Ammon's horn (tissue), 1 donor: ENCODE data around the gene SYT12.

Experiments
- DNase-seq: peaks from one replicate; pipeline ENCODE4 v3.0.0-alpha.2; 2016; ENCODE audit warnings: low spot score

The SYT12 gene

DNA sequence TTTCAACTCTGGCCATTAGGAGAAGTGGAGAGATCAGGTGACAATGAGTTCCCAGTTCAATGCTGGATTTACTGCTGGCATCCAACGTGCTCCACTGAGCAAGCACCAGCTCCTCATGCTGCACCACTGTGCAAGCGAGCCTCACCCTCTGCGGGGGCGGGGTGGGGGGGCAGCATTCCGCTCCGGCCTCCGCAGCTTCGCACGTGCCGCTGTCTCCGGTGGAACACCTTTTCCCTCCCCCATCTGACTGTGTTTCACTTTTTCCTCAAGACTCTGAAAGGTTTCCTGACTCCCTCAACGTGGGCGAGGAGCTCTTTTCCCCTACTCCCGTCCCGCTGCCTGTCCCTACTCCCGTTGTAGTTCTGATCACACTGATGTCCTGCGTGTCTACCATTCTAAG lies 32.9 kb downstream of the SYT12 start:
- DNase-seq: no peak

DNA sequence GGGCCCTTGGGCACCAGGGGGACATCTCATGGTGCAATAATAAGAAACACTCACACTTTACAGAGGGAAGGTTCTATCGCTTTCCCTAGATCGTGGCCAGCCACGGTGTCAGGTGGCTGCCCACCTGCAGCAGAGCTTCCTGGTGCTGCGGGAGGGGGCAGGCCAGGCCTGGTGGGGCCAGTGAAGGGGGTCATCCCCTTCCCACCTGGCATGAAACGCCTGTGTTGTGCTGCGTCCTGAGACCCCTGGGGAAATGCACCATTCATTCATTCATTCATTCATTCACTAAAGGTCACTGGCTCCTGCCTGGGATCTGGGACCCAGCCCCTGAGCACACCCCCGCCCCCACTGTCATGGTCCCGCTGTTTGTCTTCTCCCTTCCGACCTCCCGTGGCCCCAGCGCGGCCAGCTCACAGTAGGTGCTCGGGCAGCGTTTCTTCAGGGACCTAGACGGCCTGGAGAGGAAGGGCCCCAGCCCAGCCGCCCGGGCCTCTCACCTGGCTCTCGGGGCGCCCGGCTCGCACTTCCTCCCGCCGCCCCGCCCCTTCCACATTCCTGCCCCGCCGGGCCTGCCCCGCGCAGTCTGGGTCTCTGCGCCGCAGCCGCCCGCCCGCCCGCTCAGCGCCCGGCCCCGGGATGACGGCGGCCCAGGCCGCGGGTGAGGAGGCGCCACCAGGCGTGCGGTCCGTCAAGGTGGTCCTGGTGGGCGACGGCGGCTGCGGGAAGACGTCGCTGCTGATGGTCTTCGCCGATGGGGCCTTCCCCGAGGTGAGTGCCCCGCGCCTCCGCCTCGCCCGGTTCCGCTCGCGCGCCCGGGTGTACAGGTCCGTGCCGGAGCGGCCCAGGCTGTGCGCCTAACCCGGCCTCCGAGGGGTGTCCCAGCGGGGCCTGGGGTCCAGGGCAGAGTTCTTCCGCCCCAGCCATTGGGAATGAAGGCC lies 33.6 kb downstream of the SYT12 start, which contains the start of gene RHOD:
Gene RHOD, plus strand, starts transcription at position 581 of the 938 bp plus-strand sequence. Its CDS starts 56 bp downstream, at position 637.
- DNase-seq: no peak

DNA sequence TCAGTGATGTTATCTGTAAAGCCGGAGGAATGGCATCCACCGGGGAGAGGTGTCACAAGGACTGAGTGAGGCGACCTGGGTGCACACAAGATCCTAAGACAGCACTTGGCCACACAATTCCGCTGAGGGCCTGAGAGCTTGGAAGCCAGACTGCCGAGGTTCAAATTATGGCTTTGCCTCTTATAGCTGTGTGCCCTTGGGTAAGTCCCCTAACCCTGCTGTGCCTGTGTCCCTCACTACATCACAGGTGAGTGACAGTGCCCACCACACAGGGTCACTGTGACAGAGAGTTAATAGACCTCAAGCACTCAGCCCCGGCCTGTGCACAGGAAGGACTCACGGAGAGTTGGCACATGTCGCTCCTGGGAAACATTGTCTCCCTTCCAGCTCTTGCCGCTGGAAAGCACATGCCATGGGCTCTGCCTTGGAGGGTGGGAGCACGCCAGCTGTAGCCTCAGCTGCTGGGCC lies 34.3 kb downstream of the SYT12 start:
- DNase-seq: no peak

DNA sequence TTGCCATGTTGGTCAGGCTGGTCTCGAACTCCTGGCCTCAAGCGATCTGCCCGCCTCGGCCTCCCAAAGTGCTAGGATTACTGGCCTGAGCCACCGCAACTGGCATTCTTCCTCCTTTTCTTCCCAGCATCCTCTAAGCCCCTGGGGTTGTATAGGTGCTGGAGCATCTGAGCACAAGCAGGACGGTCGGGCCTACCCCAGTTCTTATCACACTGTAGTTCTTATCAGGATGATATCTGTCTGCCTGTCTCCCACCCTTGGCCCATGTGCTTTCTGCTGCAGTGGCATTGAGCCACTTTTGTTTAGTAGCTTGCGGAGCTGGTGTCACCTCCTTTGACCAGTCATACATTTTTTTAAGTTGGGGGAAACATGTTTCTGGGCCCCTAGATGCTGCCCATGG lies 35.6 kb downstream of the SYT12 start:
- no peak for DNase-seq

DNA sequence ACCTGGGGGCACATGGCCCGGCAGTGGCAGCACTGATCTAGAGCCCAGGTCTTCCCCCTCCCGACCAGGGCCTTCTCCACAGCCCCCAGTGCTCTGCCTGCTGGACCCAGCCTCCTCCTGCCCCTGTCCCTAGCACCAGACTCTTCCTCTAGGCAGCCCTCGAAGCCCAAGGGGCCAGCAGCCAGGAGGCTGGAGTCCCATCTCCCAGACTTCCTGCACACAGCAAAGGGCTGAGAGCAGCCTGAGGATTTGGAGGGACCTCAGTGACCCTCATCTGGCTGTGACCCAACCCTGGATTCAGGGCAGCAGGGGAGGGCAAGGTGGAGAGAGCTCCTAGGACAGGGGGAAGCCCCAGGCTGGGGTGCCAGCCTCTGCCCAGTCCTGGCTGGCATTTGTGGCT lies 36.7 kb downstream of the SYT12 start:
- no peak for DNase-seq

DNA sequence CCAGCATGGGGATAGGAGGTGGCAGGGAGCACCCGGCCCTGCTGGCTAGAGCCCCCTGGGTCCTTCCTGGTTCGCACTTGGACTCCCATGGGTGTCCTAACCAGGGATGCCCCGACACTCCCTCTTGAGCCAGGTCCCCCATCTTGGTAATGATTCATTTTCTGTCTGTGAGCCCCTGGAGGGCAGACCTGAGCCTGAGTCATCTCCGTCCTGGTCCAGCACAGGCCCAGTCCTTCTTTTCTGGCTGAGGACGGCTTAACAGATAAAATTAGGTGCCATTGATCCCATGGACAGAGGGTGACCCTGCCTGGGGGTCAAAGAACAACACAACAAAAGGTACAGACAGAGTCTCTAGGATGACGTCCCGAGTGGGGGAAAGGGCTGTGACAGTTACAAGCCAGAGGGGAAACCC lies 37.2 kb downstream of the SYT12 start:
- DNase-seq: no peak

DNA sequence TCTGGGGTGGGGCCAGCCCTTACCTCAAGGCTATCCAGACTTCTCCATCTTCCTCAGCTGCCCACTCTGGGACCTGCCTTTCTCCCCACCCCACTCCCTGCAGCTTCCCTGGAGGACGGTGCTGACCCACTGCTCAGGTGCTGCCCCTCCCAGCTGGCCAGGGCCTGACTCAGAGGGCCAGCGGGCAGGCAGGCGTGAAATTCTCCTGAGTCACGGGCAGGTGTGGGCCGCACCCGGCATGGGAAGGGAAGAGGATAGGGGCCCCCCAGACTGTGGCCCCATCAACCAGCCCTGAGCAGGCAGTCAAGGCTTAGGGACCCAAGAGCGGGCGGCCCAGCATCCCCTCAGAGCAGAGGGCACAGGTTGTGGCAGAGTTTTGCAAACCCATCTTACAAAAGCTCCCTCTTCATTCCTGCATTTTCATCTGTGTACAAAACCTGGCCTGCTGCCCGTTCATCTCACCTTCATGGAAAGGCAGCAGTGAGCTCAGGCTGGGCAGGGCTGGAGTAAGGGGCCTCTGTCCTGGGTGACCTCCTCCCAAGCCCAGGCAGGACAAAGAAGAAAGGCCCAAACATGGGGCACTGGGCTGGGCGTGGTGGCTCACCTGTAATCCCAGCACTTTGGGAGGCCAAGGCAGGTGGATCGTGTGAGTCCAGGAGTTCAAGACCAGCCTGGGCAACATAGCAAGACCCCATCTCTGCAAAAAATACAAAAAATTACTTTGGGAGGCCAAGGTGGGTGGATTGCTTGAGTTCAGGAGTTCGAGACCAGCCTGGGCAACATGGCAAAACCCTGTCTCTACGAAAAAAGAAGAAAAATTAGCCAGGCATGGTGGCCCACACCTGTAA lies 39.8 kb downstream of the SYT12 start:
- DNase-seq: no peak

DNA sequence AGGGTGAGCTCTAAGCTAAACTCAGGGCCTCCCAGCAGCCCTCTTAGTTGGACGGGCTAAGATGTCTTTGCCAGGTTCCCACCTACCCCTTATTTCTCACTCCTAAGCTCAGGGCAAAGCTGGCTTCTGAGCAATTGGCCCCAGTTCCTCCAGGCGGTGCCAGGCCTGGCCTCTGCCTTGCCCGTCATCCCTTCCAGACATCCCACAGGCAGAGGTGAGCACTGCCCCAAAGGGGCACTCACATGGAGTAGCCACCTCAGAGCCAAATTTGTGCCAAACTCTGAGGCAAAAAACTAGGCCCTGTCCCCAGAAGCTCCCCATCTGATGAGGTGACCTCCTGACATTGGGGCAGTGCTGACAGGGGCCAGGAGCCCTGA lies 43.4 kb downstream of the SYT12 start:
- DNase-seq: no peak

DNA sequence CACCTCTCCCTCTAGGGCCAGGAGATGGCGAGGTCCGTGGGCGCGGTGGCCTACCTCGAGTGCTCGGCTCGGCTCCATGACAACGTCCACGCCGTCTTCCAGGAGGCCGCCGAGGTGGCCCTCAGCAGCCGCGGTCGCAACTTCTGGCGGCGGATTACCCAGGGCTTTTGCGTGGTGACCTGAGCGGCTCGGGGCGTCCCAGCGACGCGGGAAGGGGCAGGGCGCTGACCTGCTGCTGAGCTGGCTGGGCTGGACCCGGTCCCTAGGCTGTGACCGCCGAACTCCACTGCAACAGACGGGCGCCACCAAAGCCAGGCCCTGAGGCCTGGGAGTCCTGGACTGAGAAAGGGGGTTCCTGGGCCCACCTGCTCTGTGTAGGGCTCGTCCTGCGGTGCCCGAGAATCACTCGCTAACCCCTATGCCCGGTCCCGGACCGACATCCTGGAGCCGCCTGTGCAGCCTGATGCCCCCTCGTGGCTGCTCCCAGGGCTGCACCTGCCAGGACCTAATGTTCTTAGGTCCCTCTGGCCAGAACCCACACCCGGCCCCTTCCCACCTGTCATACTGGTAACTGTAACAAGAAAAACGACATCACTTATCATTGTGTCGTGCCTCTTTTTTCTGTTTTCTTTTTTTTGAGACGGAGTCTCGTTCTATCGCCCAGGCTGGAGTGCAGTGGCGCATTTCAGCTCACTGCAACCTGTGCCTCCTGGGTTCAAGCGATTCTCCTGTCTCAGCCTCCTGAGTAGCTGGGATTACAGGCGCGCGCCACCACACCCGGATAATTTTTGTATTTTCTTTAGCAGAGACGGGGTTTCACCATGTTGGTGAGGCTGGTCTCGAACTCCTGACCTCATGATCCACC lies 48.7 kb downstream of the SYT12 start:
- DNase-seq: peak; percentile 70

DNA sequence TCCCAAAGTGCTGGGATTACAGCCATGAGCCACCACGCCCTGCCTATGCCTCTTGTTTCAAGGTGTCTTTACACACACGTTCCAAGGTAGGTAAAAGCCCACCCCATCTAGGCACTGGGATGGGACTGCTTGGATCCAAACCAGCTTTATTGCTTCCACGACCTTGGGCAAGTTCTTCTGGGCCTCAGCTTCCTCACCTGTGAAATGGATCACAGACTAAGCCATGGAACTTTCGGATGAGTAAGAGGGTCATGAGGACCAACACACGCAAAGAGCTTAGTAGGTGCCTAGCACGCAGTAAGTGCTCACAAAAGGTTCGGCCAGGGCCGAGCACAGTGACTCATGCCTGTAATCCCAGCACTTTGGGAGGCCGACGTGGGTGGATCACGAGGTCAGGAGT lies 49.4 kb downstream of the SYT12 start:
- DNase-seq: no peak

DNA sequence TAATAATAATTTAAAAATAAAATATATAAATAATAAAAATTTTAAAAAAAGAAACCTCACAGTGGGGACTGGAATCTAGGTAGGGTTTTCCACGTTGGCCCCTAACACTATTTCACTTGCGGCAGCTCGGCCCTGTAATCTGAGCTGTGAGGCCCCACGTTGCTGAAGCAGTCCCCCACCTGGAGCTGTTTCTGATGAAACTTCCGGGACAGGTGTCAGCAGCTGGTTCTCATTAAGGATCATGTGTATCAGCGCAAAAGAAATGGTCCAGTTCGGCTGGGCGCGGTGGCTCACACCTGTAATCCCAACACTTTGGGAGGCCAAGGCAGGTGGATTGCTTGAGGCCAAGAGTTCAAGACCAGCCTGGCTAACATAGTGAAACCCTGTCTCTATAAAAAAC lies 51.0 kb downstream of the SYT12 start:
- no peak for DNase-seq

DNA sequence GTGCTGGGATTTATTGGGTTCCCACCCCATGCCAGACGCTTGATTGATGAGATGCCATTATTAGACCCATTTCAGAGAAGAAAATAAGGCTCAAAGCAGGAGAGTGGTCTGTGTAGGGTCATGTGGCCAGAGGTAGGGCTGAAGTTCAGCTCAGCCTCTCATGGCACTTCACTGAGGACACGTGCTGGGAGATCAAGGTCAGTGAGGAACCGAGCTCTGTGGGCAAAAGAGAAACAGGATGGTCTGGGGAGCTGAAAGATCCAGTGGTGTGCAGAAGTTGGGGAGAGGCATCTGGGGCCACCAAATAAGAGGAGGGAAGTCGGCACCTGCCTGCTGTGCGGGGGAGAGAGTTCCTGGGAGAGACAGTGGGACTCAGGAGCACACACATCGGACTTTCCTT lies 53.3 kb downstream of the SYT12 start:
- DNase-seq: no peak

DNA sequence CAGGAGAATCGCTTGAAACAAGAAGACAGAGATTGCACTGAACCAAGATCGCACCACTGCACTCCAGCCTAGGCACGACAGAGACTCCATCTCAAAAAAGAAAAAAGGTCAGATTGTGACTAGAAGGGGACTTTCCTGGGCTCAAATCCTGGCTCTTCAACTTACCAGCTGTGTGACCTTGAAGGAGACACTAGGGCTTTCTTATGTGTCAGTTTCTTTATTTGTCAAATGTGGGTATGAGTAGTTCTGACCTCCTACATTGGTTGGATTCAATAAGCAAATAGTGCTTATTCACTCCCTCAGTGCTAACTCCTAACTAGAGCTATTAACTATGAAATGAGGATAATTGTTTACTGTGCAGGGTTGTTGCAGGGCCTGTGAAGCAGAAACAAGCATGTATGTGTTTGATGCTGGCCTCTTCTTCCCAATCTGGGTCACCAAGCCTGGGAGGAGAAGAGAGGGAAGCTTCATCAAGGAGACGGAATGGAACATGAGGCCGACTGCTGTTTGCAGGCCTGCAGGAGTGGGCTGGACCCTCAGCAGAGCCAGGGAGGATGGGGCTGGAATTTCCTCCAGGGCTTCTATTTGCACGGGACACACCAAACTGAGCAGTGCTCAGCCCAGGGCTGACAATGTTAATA lies 56.3 kb downstream of the SYT12 start:
- DNase-seq: no peak

DNA sequence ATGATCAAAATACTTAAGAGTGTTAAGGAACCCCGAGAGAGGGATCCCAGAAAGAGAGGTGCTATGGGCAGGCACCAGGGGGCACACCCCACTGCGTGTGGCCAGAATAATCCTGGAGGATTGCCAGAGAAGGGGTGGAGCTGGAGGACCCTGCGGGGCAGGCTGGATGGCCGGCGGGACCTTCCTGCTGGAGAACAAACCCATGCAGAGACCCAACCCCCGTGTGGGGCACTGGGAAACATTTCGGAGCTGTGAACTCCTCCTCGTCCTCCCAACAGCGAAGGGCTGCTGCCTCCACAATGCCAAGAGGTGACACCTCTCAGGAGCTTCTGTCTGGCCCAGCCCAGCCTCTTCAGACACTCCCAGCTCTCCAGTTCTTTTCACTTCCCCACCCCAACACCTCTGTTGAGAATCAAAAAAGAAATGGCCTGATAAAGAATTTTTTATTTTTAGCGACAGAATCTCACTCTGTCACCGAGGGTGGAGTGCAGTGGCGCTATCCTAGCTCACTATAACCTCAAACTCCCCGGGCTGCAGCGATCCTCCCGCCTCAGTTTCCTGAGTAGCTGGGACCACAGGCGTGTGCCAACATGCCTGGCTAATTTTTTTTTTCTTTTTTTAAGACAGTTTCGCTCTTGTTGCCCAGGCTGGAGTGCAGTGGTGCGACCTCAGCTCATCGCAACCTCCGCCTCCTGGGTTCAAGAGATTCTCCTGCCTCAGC lies 59.3 kb downstream of the SYT12 start:
- DNase-seq: no peak

DNA sequence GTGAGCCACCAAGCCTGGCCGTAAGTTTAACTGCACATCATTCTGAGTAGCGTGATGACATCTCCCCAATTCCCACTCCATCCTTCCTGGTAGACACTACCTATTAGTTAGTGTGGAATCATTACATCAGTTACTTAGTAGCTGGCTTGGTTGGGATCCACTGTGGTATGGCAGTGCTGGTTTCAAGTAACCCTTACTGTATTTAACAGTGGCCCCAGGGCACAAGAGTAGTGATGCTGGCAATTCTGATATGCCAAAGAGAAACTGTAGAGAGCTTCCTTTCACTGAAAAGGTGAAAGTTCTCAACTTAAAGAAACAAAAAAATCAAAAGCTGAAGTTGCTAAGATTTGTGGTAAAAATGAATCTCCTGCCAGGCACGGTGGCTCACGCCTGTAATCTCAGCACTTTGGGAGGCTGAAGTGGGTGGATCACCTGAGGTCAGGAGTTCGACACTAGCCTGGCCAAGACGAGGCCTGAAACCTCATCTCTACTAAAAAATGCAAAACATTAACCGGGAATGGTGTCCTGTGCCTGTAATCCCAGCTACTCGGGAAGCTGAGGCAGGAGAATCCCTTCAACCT lies 60.9 kb downstream of the SYT12 start:
- no peak for DNase-seq

DNA sequence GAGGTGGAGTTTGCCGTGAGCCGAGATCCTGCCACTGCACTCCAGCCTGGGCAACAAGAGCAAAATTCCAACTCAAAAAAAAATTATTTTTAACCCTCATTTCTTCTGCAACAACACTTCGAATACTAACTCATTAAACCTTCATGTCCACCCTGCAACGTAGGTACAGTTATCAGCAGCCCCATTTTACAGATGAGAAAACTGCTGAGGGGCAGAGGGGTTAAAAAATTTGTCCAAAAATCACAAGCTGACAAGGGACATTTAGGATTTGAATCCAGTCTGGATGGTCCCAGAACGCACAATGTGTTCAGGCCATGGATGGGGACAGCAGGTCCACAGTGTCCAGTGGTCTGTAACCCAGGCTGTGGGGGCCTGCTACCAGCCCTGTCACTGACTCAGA lies 62.7 kb downstream of the SYT12 start:
- DNase-seq: no peak

DNA sequence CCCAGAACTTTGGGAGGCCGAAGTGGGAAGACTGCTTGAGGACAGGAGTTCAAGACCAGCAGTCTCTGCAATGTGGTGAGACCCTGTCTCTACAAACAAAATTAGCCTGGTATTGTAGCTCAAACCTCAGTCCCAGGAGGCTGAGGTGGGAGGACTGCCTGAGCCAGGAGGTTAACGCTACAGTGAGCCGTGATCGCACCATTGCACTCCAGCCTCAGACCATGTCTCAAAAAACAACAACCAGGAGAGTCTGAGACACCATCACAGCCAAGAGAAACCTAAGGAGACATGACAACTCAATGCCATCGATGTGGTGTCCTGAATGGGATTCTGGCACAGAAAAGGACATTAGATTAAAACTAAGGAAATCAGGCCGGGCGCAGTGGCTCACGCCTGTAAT lies 67.8 kb downstream of the SYT12 start:
- no peak for DNase-seq

DNA sequence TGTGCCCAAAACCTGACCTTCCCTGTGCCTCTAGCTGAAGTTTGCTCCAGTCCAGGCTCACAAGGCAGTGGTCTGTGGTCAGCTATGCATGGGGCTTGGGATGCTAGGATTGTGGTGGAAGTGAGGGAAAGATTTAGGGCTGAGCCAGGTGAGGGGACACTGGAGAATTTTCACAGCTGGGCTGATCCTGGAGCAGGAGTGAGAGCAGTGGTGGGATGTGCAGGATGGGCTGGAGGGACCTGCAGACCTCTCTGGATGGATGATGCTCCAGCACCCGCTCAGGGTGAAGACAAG lies 72.2 kb downstream of the SYT12 start:
- DNase-seq: no peak

DNA sequence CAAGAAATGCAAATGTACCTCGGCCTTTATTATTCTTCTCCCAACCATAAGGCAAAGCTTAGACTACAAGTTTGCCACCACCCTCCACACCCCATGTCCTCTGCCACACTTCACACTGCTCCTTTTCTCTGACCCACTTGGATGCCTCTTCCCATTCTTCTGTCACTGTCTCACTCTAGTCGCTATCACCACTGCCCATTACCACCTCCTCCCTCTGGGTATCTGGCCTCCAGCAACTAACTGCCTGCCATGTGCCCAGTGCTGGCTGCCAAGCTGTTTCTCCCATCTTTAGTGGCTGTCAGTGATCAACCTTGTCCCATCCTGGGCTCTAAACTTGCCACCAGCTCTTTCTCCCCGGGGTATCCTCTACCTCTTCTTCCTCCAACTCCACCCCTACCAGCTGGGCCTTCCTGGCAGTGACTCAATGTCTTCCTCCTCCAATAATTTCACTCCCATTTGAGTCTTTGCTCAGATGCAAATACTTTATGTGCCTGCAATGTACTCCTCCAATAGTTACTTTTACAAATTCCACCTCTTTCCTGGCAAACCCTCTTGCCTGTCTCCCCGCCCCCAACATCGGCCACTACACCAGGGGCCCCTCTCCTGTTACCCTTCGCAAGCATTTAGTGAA lies 76.0 kb downstream of the SYT12 start:
- no peak for DNase-seq

DNA sequence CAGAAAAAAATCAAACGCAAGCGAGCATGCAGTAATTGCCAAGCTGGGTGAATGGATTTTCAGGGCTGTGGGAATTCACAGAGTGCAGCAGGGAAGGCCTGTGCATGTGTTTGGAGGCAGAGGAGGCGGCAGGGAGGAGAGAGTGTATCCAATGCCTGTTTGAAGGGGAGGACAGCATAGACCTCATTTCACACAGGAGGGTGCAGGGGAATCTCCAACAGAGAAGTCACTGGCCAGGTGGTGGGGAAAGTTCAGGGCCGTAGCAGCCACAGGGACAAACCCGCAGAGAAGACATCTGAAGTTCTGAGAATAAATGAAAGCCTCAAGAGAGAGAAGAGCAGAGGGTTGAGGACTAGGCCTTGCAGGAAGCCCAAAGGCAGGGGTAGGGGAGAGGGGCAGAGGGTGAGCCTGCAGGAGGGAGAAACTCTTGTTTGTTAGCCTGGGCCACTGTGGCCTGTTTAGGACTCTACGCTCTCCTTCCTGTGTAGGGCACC lies 76.9 kb downstream of the SYT12 start:
- peak; percentile 40 for DNase-seq
